Measurements from ENCODE around the gene PRR32. TPM values are rescaled to one million over a fixed set of nuclear protein-coding genes. Genes with fewer than 3 reads are reported as not detected.

PRR32 gene
- polyA plus RNA-seq (2013, experiment 1 of 2), result not detected
- polyA plus RNA-seq (2013, experiment 2 of 2), result not detected

GRCh38 chrX:126819429-126819828, at the start of gene PRR32:
Gene PRR32 (plus strand): TSS chrX:126819729. CDS start chrX:126819844, 115 bp downstream.
- no peak within 1 kb of the TSS for H3K27ac ChIP-seq (replicated peaks; ENCODE audit: low read length)
- no peak within 1 kb of the TSS for H3K4me2 ChIP-seq (ENCODE audit: insufficient read depth, low read length, poor library complexity, severe bottlenecking)
- H3K36me3 ChIP-seq (replicated peaks in 1 of 2; ENCODE audit: control insufficient read depth in 2 of 2, insufficient read depth in 2 of 2, low read length in 2 of 2), result no peaks in the 10 kb centered on the region
- H2BK15ac ChIP-seq (ENCODE audit: low read length), result no peak within 1 kb of the TSS
- H3K9ac ChIP-seq (ENCODE audit: low read depth, low read length, poor library complexity), result no peak within 1 kb of the TSS
- H2BK12ac ChIP-seq (ENCODE audit: low read length), result no peak within 1 kb of the TSS
- no peak within 1 kb of the TSS for H3K4ac ChIP-seq (ENCODE audit: low read length)
- no peaks in the 10 kb centered on the region for H3K79me1 ChIP-seq (ENCODE audit: low read depth, low read length)
- no peak within 1 kb of the TSS for H3K4me3 ChIP-seq (ENCODE audit: low read length in 2 of 2)
- H2AK5ac ChIP-seq (ENCODE audit: low read depth, low read length), result no peak within 1 kb of the TSS
- DNase-seq (ENCODE audit: low spot score), result no peak
- H3K9me3 ChIP-seq (replicated peaks in 1 of 2; ENCODE audit: control insufficient read depth in 2 of 2, insufficient read depth in 1 of 2, low read depth in 1 of 2, low read length in 2 of 2), result no peaks in the 10 kb centered on the region
- H2AFZ ChIP-seq (ENCODE audit: low read length), result no peak within 1 kb of the TSS
- no peak within 1 kb of the TSS for H3K18ac ChIP-seq (ENCODE audit: low read length)
- no peaks in the 10 kb centered on the region for H3K27me3 ChIP-seq (ENCODE audit: control insufficient read depth in 3 of 3, insufficient read depth in 3 of 3, low read depth in 1 of 3, low read length in 3 of 3)
- no peak within 1 kb of the TSS for H3K14ac ChIP-seq (ENCODE audit: low read length)
- H3K4me1 ChIP-seq (ENCODE audit: control insufficient read depth in 2 of 2, insufficient read depth in 1 of 2, low read depth in 1 of 2, low read length in 2 of 2), result no peaks in the 10 kb centered on the region
- no peak within 1 kb of the TSS for H2BK5ac ChIP-seq (ENCODE audit: low read length)
- no peak within 1 kb of the TSS for H3K23ac ChIP-seq (ENCODE audit: low read depth, low read length, poor library complexity)
- no peak within 1 kb of the TSS for H2BK120ac ChIP-seq (ENCODE audit: low read depth, low read length)
- no peak within 1 kb of the TSS for H4K8ac ChIP-seq (ENCODE audit: low read depth, low read length)
- H4K91ac ChIP-seq (ENCODE audit: low read depth, low read length, poor library complexity), result no peak within 1 kb of the TSS

GRCh38 chrX:126770179-126770578, 49.4 kb upstream of the PRR32 start:
- no peak overlapping the region for H3K18ac ChIP-seq (ENCODE audit: low read length)
- no peak overlapping the region for H3K4ac ChIP-seq (ENCODE audit: low read length)
- no peak overlapping the region for H2AK5ac ChIP-seq (ENCODE audit: low read depth, low read length)
- H4K91ac ChIP-seq (ENCODE audit: low read depth, low read length, poor library complexity), result no peak overlapping the region
- peak; percentile 6 for DNase-seq (ENCODE audit: low spot score)
- H3K27ac ChIP-seq (replicated peaks; ENCODE audit: low read length), result no peak overlapping the region
- H2BK12ac ChIP-seq (ENCODE audit: low read length), result no peak overlapping the region
- H2BK120ac ChIP-seq (ENCODE audit: low read depth, low read length), result no peak overlapping the region
- no peaks in the 10 kb centered on the region for H3K4me1 ChIP-seq (ENCODE audit: control insufficient read depth in 2 of 2, insufficient read depth in 1 of 2, low read depth in 1 of 2, low read length in 2 of 2)
- no peak overlapping the region for H4K8ac ChIP-seq (ENCODE audit: low read depth, low read length)
- H3K9ac ChIP-seq (ENCODE audit: low read depth, low read length, poor library complexity), result no peak overlapping the region
- no peaks in the 10 kb centered on the region for H3K9me3 ChIP-seq (replicated peaks in 1 of 2; ENCODE audit: control insufficient read depth in 2 of 2, insufficient read depth in 1 of 2, low read depth in 1 of 2, low read length in 2 of 2)
- H3K4me2 ChIP-seq (ENCODE audit: insufficient read depth, low read length, poor library complexity, severe bottlenecking), result no peak overlapping the region
- no peak overlapping the region for H2AFZ ChIP-seq (ENCODE audit: low read length)
- no peak overlapping the region for H2BK5ac ChIP-seq (ENCODE audit: low read length)
- no peak overlapping the region for H3K23ac ChIP-seq (ENCODE audit: low read depth, low read length, poor library complexity)
- no peak overlapping the region for H3K4me3 ChIP-seq (ENCODE audit: low read length in 2 of 2)
- no peaks in the 10 kb centered on the region for H3K27me3 ChIP-seq (ENCODE audit: control insufficient read depth in 3 of 3, insufficient read depth in 3 of 3, low read depth in 1 of 3, low read length in 3 of 3)
- H3K14ac ChIP-seq (ENCODE audit: low read length), result no peak overlapping the region
- H2BK15ac ChIP-seq (ENCODE audit: low read length), result no peak overlapping the region
- H3K36me3 ChIP-seq (replicated peaks in 1 of 2; ENCODE audit: control insufficient read depth in 2 of 2, insufficient read depth in 2 of 2, low read length in 2 of 2), result no peaks in the 10 kb centered on the region
- WGBS, 2 donors (ENCODE audit: extremely low coverage in 2 of 2, insufficient read length in 2 of 2, insufficient replicate concordance in 1 of 2), result no CpG with 5 or more reads among the region's 5 CpGs
- H3K79me1 ChIP-seq (ENCODE audit: low read depth, low read length), result no peaks in the 10 kb centered on the region

GRCh38 chrX:126785539-126785938, 34.0 kb upstream of the PRR32 start:
- H2AFZ ChIP-seq (ENCODE audit: low read length), result no peak overlapping the region
- H2BK5ac ChIP-seq (ENCODE audit: low read length), result no peak overlapping the region
- H3K14ac ChIP-seq (ENCODE audit: low read length), result no peak overlapping the region
- H3K23ac ChIP-seq (ENCODE audit: low read depth, low read length, poor library complexity), result no peak overlapping the region
- no peaks in the 10 kb centered on the region for H3K9me3 ChIP-seq (replicated peaks in 1 of 2; ENCODE audit: control insufficient read depth in 2 of 2, insufficient read depth in 1 of 2, low read depth in 1 of 2, low read length in 2 of 2)
- H3K9ac ChIP-seq (ENCODE audit: low read depth, low read length, poor library complexity), result no peak overlapping the region
- H3K27me3 ChIP-seq (ENCODE audit: control insufficient read depth in 3 of 3, insufficient read depth in 3 of 3, low read depth in 1 of 3, low read length in 3 of 3), result no peaks in the 10 kb centered on the region
- H3K4me1 ChIP-seq (ENCODE audit: control insufficient read depth in 2 of 2, insufficient read depth in 1 of 2, low read depth in 1 of 2, low read length in 2 of 2), result no peaks in the 10 kb centered on the region
- DNase-seq (ENCODE audit: low spot score), result no peak
- no peak overlapping the region for H4K8ac ChIP-seq (ENCODE audit: low read depth, low read length)
- no peaks in the 10 kb centered on the region for H3K36me3 ChIP-seq (replicated peaks in 1 of 2; ENCODE audit: control insufficient read depth in 2 of 2, insufficient read depth in 2 of 2, low read length in 2 of 2)
- no peak overlapping the region for H2BK12ac ChIP-seq (ENCODE audit: low read length)
- H2BK15ac ChIP-seq (ENCODE audit: low read length), result no peak overlapping the region
- H2BK120ac ChIP-seq (ENCODE audit: low read depth, low read length), result no peak overlapping the region
- H4K91ac ChIP-seq (ENCODE audit: low read depth, low read length, poor library complexity), result no peak overlapping the region
- H3K27ac ChIP-seq (replicated peaks; ENCODE audit: low read length), result no peak overlapping the region
- H3K4me2 ChIP-seq (ENCODE audit: insufficient read depth, low read length, poor library complexity, severe bottlenecking), result no peak overlapping the region
- no peaks in the 10 kb centered on the region for H3K79me1 ChIP-seq (ENCODE audit: low read depth, low read length)
- H3K18ac ChIP-seq (ENCODE audit: low read length), result no peak overlapping the region
- no CpG with 5 or more reads among the region's 2 CpGs for WGBS, 2 donors (ENCODE audit: extremely low coverage in 2 of 2, insufficient read length in 2 of 2, insufficient replicate concordance in 1 of 2)
- H2AK5ac ChIP-seq (ENCODE audit: low read depth, low read length), result no peak overlapping the region
- no peak overlapping the region for H3K4me3 ChIP-seq (ENCODE audit: low read length in 2 of 2)
- no peak overlapping the region for H3K4ac ChIP-seq (ENCODE audit: low read length)

GRCh38 chrX:126799059-126799458, 20.5 kb upstream of the PRR32 start:
- DNase-seq (ENCODE audit: low spot score), result no peak

More at GRCh38 chrX:126799059-126799458, 20.5 kb upstream of the PRR32 start:
- H2AFZ ChIP-seq (ENCODE audit: low read length), result no peak overlapping the region
- H2BK120ac ChIP-seq (ENCODE audit: low read depth, low read length), result no peak overlapping the region
- H3K4me3 ChIP-seq (ENCODE audit: low read length in 2 of 2), result no peak overlapping the region
- no peak overlapping the region for H3K14ac ChIP-seq (ENCODE audit: low read length)
- no peak overlapping the region for H3K4ac ChIP-seq (ENCODE audit: low read length)
- no peak overlapping the region for H3K27ac ChIP-seq (replicated peaks; ENCODE audit: low read length)
- H3K4me1 ChIP-seq (ENCODE audit: control insufficient read depth in 2 of 2, insufficient read depth in 1 of 2, low read depth in 1 of 2, low read length in 2 of 2), result no peaks in the 10 kb centered on the region
- no peaks in the 10 kb centered on the region for H3K36me3 ChIP-seq (replicated peaks in 1 of 2; ENCODE audit: control insufficient read depth in 2 of 2, insufficient read depth in 2 of 2, low read length in 2 of 2)
- no peak overlapping the region for H2AK5ac ChIP-seq (ENCODE audit: low read depth, low read length)
- H3K23ac ChIP-seq (ENCODE audit: low read depth, low read length, poor library complexity), result no peak overlapping the region
- no peak overlapping the region for H4K8ac ChIP-seq (ENCODE audit: low read depth, low read length)
- no peaks in the 10 kb centered on the region for H3K27me3 ChIP-seq (ENCODE audit: control insufficient read depth in 3 of 3, insufficient read depth in 3 of 3, low read depth in 1 of 3, low read length in 3 of 3)
- H2BK12ac ChIP-seq (ENCODE audit: low read length), result no peak overlapping the region
- no CpG with 5 or more reads among the region's 1 CpG for WGBS, 2 donors (ENCODE audit: extremely low coverage in 2 of 2, insufficient read length in 2 of 2, insufficient replicate concordance in 1 of 2)
- H2BK15ac ChIP-seq (ENCODE audit: low read length), result no peak overlapping the region
- no peak overlapping the region for H3K9ac ChIP-seq (ENCODE audit: low read depth, low read length, poor library complexity)
- no peak overlapping the region for H4K91ac ChIP-seq (ENCODE audit: low read depth, low read length, poor library complexity)
- no peaks in the 10 kb centered on the region for H3K79me1 ChIP-seq (ENCODE audit: low read depth, low read length)
- H2BK5ac ChIP-seq (ENCODE audit: low read length), result no peak overlapping the region
- H3K4me2 ChIP-seq (ENCODE audit: insufficient read depth, low read length, poor library complexity, severe bottlenecking), result no peak overlapping the region
- H3K18ac ChIP-seq (ENCODE audit: low read length), result no peak overlapping the region
- no peaks in the 10 kb centered on the region for H3K9me3 ChIP-seq (replicated peaks in 1 of 2; ENCODE audit: control insufficient read depth in 2 of 2, insufficient read depth in 1 of 2, low read depth in 1 of 2, low read length in 2 of 2)

Measured in neuronal stem cell (in vitro differentiated cells).